Liver (tissue), 9 donors: Measurements from ENCODE around the gene GNB5. TPM values are rescaled to one million over a fixed set of nuclear protein-coding genes. Genes with fewer than 3 reads are reported as not detected.
"Not testable (repeated sequence)": the region's sequence is repeated elsewhere in the genome, so short reads cannot be mapped to it uniquely, and the experiment has no call there.

Source experiments
- DNase-seq: peaks from one replicate; pipeline ENCODE4 v3.0.0-alpha.2; 2017; ENCODE audit warnings: low spot score
- H3K27ac ChIP-seq, 2 donors: one replicate each; pipeline ENCODE4 v1.7.0; 2013; ENCODE audit warnings: inconsistent platforms in 2 of 2, low read length in 2 of 2, control low read depth in 1 of 2, low read depth in 1 of 2, mild to moderate bottlenecking in 1 of 2
- H3K27me3 ChIP-seq, 4 donors: one replicate each; pipeline versions ENCODE4 v1.6.1 to v1.7.0; 2013; ENCODE audit warnings: low read length in 3 of 4, inconsistent platforms in 1 of 4, mild to moderate bottlenecking in 1 of 4, moderate library complexity in 1 of 4; ENCODE audit not compliant: control insufficient read depth in 4 of 4, insufficient read depth in 4 of 4
- H3K36me3 ChIP-seq, 4 donors: one replicate each; pipeline versions ENCODE4 v1.6.1 to v1.7.0; 2013; ENCODE audit warnings: low read length in 3 of 4, mild to moderate bottlenecking in 3 of 4, low read depth in 1 of 4, moderate library complexity in 1 of 4; ENCODE audit not compliant: control insufficient read depth in 4 of 4, insufficient read depth in 3 of 4
- H3K4me1 ChIP-seq, 4 donors: one replicate each; pipeline versions ENCODE4 v1.6.1 to v1.7.0; 2013; ENCODE audit warnings: low read length in 3 of 4, mild to moderate bottlenecking in 3 of 4, moderate library complexity in 1 of 4; ENCODE audit not compliant: control insufficient read depth in 4 of 4, insufficient read depth in 4 of 4
- H3K4me3 ChIP-seq, 3 donors: one replicate each; pipeline versions ENCODE4 v1.6.1 to v1.7.0; 2013; ENCODE audit warnings: low read length in 3 of 3, control low read depth in 1 of 3, low read depth in 1 of 3, mild to moderate bottlenecking in 1 of 3
- H3K9ac ChIP-seq, 2 donors: one replicate each; pipeline ENCODE4 v1.7.0; 2013; ENCODE audit warnings: low read length in 2 of 2, mild to moderate bottlenecking in 2 of 2, moderate library complexity in 2 of 2, control low read depth in 1 of 2, low read depth in 1 of 2
- H3K9me3 ChIP-seq, 4 donors: one replicate each; pipeline versions ENCODE4 v1.6.1 to v1.7.0; 2013; ENCODE audit warnings: low read length in 3 of 4; ENCODE audit not compliant: control insufficient read depth in 4 of 4
- EGR1 ChIP-seq, 2 donors: IDR thresholded peaks; 2 replicates each; pipeline ENCODE4 v1.6.1; 2016 to 2018; ENCODE audit warnings: antibody characterized with exemption in 2 of 2, low read depth in 2 of 2
- FOXA1 ChIP-seq: IDR thresholded peaks from 2 replicates; pipeline ENCODE4 v1.6.1; 2016; ENCODE audit warnings: antibody characterized with exemption
- FOXA2 ChIP-seq: IDR thresholded peaks from 2 replicates; pipeline ENCODE4 v1.6.1; 2016; ENCODE audit warnings: antibody characterized with exemption
- NR2F2 ChIP-seq: IDR thresholded peaks from 2 replicates; pipeline ENCODE4 v1.6.1; 2016; ENCODE audit warnings: antibody characterized with exemption
- RAD21 ChIP-seq, 2 donors: IDR thresholded peaks; 2 replicates each; pipeline ENCODE4 v1.6.1; 2016; ENCODE audit warnings: antibody characterized with exemption in 2 of 2, mild to moderate bottlenecking in 2 of 2
- SP1 ChIP-seq: IDR thresholded peaks from 2 replicates; pipeline ENCODE4 v1.6.1; 2018; ENCODE audit warnings: antibody characterized with exemption, mild to moderate bottlenecking
- TAF1 ChIP-seq: conservative IDR thresholded peaks from 2 replicates; pipeline ENCODE4 v1.6.1; 2016; ENCODE audit warnings: antibody characterized with exemption, mild to moderate bottlenecking
- YY1 ChIP-seq: IDR thresholded peaks from 2 replicates; pipeline ENCODE4 v1.6.1; 2016; ENCODE audit warnings: antibody characterized with exemption, mild to moderate bottlenecking
- WGBS: extraction: QIAGEN DNeasy Blood & Tissue Kit; methylation state at CpG from one replicate; pipeline ENCODE4 v1.1.7; 2013; 5-methylcytosine and 5-hydroxymethylcytosine counted together
- polyA plus RNA-seq, 2 donors: library from polyadenylated mRNA; stranded (reverse) in 1 of 2; unstranded in 1 of 2; fragments of 200-250 nt in 1 of 2; fragments of >200 nt in 1 of 2; fragmentation: Nextera tagmentation in 1 of 2; extraction: Ambion mirVana in 1 of 2; gene quantifications; one replicate each; pipeline versions ENCODE4 v1.2.1 to v1.2.3, GENCODE V29; 2013 to 2015
- total RNA-seq, 2 donors: library from RNA; depleted of rRNA; stranded (reverse); fragments of >200 nt; gene quantifications; one replicate each; pipeline ENCODE4 v1.2.3, GENCODE V29; 2014
- TF ChIP-seq, protein P1 (sequence below): IDR thresholded peaks from 2 replicates; pipeline ENCODE4 v1.6.1; 2016; ENCODE audit warnings: antibody characterized with exemption
- TF ChIP-seq, protein P2 (sequence below): IDR thresholded peaks from 2 replicates; pipeline ENCODE4 v1.6.1; 2016; ENCODE audit warnings: antibody characterized with exemption
- donor health status: healthy.
- donor health status: healthy.
- donor health status: healthy.
- donor health status: healthy.
- donor health status: healthy.

GNB5 gene
- total and polyA plus RNA-seq, 4 donors, result 13.7 to 19.2 (median 15.7) TPM

DNA sequence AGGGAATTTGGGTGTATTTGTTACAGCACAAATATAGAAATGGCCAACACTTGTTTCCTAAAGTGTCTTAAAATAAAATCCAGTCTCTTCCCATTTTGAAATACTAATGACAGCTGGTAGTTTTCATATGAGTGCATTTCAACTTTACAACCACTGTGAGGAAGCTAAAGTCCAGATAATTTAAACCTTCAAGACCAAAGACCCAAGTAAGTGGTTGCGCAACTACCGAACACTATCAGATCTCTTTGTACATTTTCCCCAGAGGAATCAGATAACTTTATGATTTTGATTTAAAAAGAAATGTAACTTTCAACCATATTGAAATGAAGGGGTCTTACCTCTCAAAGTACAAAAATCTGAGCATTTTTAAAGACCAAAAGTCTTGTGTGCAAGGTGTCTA is 92.9 kb downstream of the GNB5 start:
- TF ChIP-seq, protein P1, sequence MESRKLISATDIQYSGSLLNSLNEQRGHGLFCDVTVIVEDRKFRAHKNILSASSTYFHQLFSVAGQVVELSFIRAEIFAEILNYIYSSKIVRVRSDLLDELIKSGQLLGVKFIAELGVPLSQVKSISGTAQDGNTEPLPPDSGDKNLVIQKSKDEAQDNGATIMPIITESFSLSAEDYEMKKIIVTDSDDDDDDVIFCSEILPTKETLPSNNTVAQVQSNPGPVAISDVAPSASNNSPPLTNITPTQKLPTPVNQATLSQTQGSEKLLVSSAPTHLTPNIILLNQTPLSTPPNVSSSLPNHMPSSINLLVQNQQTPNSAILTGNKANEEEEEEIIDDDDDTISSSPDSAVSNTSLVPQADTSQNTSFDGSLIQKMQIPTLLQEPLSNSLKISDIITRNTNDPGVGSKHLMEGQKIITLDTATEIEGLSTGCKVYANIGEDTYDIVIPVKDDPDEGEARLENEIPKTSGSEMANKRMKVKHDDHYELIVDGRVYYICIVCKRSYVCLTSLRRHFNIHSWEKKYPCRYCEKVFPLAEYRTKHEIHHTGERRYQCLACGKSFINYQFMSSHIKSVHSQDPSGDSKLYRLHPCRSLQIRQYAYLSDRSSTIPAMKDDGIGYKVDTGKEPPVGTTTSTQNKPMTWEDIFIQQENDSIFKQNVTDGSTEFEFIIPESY, result no peak
- no peak for TF ChIP-seq FOXA1
- Histone ChIP-seq H3K4me3 (no peak overlapping the region), H3K9me3 (no peaks in the 10 kb centered on the region), H3K27me3 (no peaks in the 10 kb centered on the region), H3K36me3 (no peaks in the 10 kb centered on the region), H3K9ac (no peak overlapping the region), H3K27ac (no peak overlapping the region), H3K4me1 (peaks cover 0 to 4% (median 0%) of the 10 kb centered on the region in 4 donors)
- WGBS, result 77% methylated on average over 2 of the region's 2 CpGs
- no peak for DNase-seq

DNA sequence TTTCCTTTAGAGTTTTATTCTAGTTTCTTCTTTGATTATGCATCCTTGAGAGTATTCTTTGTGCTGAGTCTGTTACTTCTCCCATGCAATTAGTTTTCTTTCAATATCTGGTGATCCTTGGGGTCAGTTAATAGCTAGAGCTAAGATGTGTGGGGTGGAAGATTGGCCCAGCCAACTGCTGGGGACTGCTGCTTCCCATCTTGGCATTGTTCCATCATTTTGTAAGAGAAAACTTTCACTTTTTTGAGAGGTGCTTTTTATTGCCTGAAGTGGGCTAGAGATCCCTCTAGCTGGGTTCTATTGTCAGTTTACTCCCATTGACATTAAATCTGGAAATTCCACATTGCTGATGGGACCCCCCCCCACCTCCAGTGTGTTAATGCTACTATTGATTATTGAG is 94.0 kb downstream of the GNB5 start:
- no peaks in the 10 kb centered on the region for H3K9me3 ChIP-seq
- H3K36me3 ChIP-seq, result no peaks in the 10 kb centered on the region
- peak overlapping the region in 1 of 2 donors; percentile 23 for H3K9ac ChIP-seq
- H3K4me3 ChIP-seq, result no peak overlapping the region
- no peaks in the 10 kb centered on the region for H3K27me3 ChIP-seq
- DNase-seq, result no peak
- H3K4me1 ChIP-seq, result peaks cover 0 to 4% (median 0%) of the 10 kb centered on the region in 4 donors
- TF ChIP-seq TAF1 (no peak), SP1 (no peak), YY1 (no peak), EGR1 (IDR thresholded peaks at IDR 0.05; ENCODE audit: low read depth in 2 of 2) (no peak)
- H3K27ac ChIP-seq, result no peak overlapping the region

DNA sequence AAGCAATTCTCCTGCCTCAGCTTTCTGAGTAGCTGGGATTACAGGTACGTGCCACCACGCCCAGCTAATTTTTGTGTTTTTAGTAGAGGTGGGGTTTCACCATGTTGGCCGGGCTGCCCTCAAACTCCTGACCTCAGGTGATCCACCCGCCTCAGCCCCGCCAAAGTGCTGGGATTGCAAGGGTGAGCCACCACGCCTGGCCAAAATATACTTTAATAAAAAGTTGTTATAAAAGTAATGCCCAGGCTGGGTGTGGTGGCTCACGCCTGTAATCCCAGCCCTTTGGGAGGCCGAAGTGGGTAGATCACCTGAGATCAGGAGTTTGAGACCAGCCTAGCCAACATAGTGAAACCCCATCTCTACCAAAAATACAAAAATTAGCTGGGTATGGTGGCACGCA is 94.7 kb downstream of the GNB5 start:
- not testable (repeated sequence) for H3K9me3 ChIP-seq, H3K27ac ChIP-seq, DNase-seq, H3K4me3 ChIP-seq, H3K4me1 ChIP-seq, H3K36me3 ChIP-seq, H3K9ac ChIP-seq, H3K27me3 ChIP-seq
- 89% methylated on average over 9 of the region's 9 CpGs for WGBS

DNA sequence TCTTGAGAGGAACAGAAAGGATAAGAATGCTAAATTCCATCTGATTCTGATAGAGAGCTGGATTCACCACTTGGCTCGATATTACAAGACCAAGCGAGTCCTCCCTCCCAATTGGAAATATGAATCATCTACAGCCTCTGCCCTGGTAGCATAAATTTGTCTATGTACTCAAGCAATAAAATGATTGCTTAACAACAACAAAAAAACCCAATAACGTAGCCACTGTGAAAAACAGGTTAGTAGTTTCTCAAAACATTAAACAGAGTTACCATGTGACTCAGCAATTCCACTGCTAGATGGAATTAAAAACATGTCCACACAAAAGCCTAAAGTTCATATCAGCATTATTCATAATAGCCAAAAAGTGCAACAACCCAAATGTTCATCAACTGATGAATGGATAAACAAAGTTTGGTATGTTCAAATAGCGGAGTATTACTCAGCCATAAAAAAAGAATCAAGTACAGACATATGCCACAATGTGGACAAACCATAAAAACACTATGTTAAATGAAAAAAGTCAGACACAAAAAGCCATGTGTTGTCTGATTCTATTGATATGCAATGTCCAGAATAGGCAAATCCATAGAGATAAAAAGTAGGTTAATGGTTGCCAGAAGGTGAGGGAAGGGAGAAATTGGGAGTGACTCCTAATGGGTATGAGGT is 95.5 kb downstream of the GNB5 start:
- Histone ChIP-seq H3K9ac (no peak overlapping the region), H3K4me1 (peaks cover 0 to 4% (median 0%) of the 10 kb centered on the region in 4 donors), H3K9me3 (no peaks in the 10 kb centered on the region), H3K4me3 (no peak overlapping the region), H3K36me3 (no peaks in the 10 kb centered on the region), H3K27me3 (no peaks in the 10 kb centered on the region), H3K27ac (no peak overlapping the region)
- TF ChIP-seq, protein P2, sequence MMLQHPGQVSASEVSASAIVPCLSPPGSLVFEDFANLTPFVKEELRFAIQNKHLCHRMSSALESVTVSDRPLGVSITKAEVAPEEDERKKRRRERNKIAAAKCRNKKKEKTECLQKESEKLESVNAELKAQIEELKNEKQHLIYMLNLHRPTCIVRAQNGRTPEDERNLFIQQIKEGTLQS, result no peak
- no peak for TF ChIP-seq EGR1 (IDR thresholded peaks at IDR 0.05; ENCODE audit: low read depth in 2 of 2)
- TF ChIP-seq YY1, result no peak
- TF ChIP-seq FOXA2, result no peak
- no peak for TF ChIP-seq RAD21 (IDR thresholded peaks at IDR 0.05)
- TF ChIP-seq, protein P1, result no peak
- no peak for TF ChIP-seq NR2F2
- TF ChIP-seq SP1, result no peak
- WGBS, result 53% methylated on average over 4 of the region's 4 CpGs
- DNase-seq, result no peak
